Measurements from ENCODE around the gene TRA2A.

TRA2A gene

GRCh38 chr7:23458044-23458443, 73.7 kb downstream of the TRA2A start:
- TF ChIP-seq SIN3A (IDR thresholded peaks at IDR 0.05; ENCODE audit: borderline replicate concordance, insufficient read depth, low read length) = no peak
- TF ChIP-seq TAF1 (IDR thresholded peaks at IDR 0.05; ENCODE audit: borderline replicate concordance, insufficient read depth, low read length) = no peak
- no peak for TF ChIP-seq POLR2AphosphoS5 (IDR thresholded peaks at IDR 0.05; ENCODE audit: low read depth, low read length)
- TF ChIP-seq REST (IDR thresholded peaks at IDR 0.05; ENCODE audit: insufficient read depth in 1 of 2, low read depth in 2 of 2, low read length in 2 of 2) = no peak
- TF ChIP-seq FOXP2 (optimal IDR thresholded peaks at IDR 0.05; ENCODE audit: borderline replicate concordance, extremely low read depth, extremely low read length, insufficient read depth) = no peak

GRCh38 chr7:23456093-23456492, 75.7 kb downstream of the TRA2A start:
- TF ChIP-seq POLR2AphosphoS5 (IDR thresholded peaks at IDR 0.05; ENCODE audit: low read depth, low read length) = no peak
- no peak for TF ChIP-seq SIN3A (IDR thresholded peaks at IDR 0.05; ENCODE audit: borderline replicate concordance, insufficient read depth, low read length)
- TF ChIP-seq REST (IDR thresholded peaks at IDR 0.05; ENCODE audit: insufficient read depth in 1 of 2, low read depth in 2 of 2, low read length in 2 of 2) = no peak
- TF ChIP-seq TAF1 (IDR thresholded peaks at IDR 0.05; ENCODE audit: borderline replicate concordance, insufficient read depth, low read length) = no peak
- no peak for TF ChIP-seq FOXP2 (optimal IDR thresholded peaks at IDR 0.05; ENCODE audit: borderline replicate concordance, extremely low read depth, extremely low read length, insufficient read depth)

GRCh38 chr7:23454881-23455526, 76.8 kb downstream of the TRA2A start:
- TF ChIP-seq TAF1 (IDR thresholded peaks at IDR 0.05; ENCODE audit: borderline replicate concordance, insufficient read depth, low read length) = no peak
- TF ChIP-seq POLR2AphosphoS5 (IDR thresholded peaks at IDR 0.05; ENCODE audit: low read depth, low read length) = no peak
- no peak for TF ChIP-seq REST (IDR thresholded peaks at IDR 0.05; ENCODE audit: insufficient read depth in 1 of 2, low read depth in 2 of 2, low read length in 2 of 2)
- no peak for TF ChIP-seq SIN3A (IDR thresholded peaks at IDR 0.05; ENCODE audit: borderline replicate concordance, insufficient read depth, low read length)
- TF ChIP-seq FOXP2 (optimal IDR thresholded peaks at IDR 0.05; ENCODE audit: borderline replicate concordance, extremely low read depth, extremely low read length, insufficient read depth) = no peak

Measured in PFSK-1 (cell line).